Endodermal cell (in vitro differentiated cells): ENCODE results near the gene SLC66A3. TPM values are rescaled to one million over a fixed set of nuclear protein-coding genes. Genes with fewer than 3 reads are reported as not detected.

Experiments
- DNase-seq: peaks from one replicate; pipeline ENCODE4 v3.0.0-alpha.2; 2017
- H3K27ac ChIP-seq: 2 replicates; pipeline ENCODE4 v1.5.1; 2013; ENCODE audit warnings: mild to moderate bottlenecking, low read depth, low read length, moderate library complexity
- H3K27me3 ChIP-seq: 2 replicates; pipeline ENCODE4 v1.6.1; 2013; ENCODE audit warnings: mild to moderate bottlenecking, low read length, moderate library complexity; ENCODE audit not compliant: insufficient read depth, control insufficient read depth, poor library complexity, severe bottlenecking
- H3K36me3 ChIP-seq: 2 replicates; pipeline ENCODE4 v1.7.0; 2013; ENCODE audit warnings: mild to moderate bottlenecking, low read length, moderate library complexity; ENCODE audit not compliant: control insufficient read depth, insufficient read depth
- H3K4me1 ChIP-seq: one replicate; pipeline ENCODE4 v1.7.0; 2013; ENCODE audit warnings: low read length; ENCODE audit not compliant: control insufficient read depth, insufficient read depth
- H3K4me3 ChIP-seq: 2 replicates; pipeline ENCODE4 v1.5.1; 2013; ENCODE audit warnings: mild to moderate bottlenecking, low read length, moderate library complexity
- H3K9ac ChIP-seq: 2 replicates; pipeline ENCODE4 v1.6.1; 2013; ENCODE audit warnings: mild to moderate bottlenecking, low read length, moderate library complexity; ENCODE audit not compliant: poor library complexity, severe bottlenecking; ENCODE audit errors: extremely low read depth
- H3K9me3 ChIP-seq: 2 replicates; pipeline ENCODE4 v1.6.1; 2013; ENCODE audit warnings: mild to moderate bottlenecking, low read length, moderate library complexity; ENCODE audit not compliant: control insufficient read depth
- H3K27ac Mint-ChIP-seq: 2 replicates; pipeline ENCODE4 v1.8.0; 2020; ENCODE audit warnings: mixed read lengths
- H3K27me3 Mint-ChIP-seq: 2 replicates; pipeline ENCODE4 v1.8.0; 2021; ENCODE audit warnings: mild to moderate bottlenecking, mixed read lengths; ENCODE audit not compliant: insufficient read depth
- H3K36me3 Mint-ChIP-seq: 2 replicates; pipeline ENCODE4 v1.8.0; 2020; ENCODE audit warnings: low read depth, mixed read lengths
- H3K4me1 Mint-ChIP-seq: 2 replicates; pipeline ENCODE4 v1.8.0; 2020; ENCODE audit warnings: mixed read lengths
- H3K4me3 Mint-ChIP-seq: 2 replicates; pipeline ENCODE4 v1.8.0; 2020; ENCODE audit warnings: mild to moderate bottlenecking, moderate library complexity, mixed read lengths
- H3K9me3 Mint-ChIP-seq: 2 replicates; pipeline ENCODE4 v1.8.0; 2020; ENCODE audit warnings: mild to moderate bottlenecking, mixed read lengths
- CTCF ChIP-seq: fragments of 200-600 bp; sonication (generic); conservative IDR thresholded peaks from 2 replicates; pipeline ENCODE4 v1.5.0; 2021; ENCODE audit warnings: antibody characterized with exemption, mild to moderate bottlenecking
- WGBS, 2 experiments: methylation state at CpG; one replicate each; pipeline versions ENCODE4 v1.1.5 to v1.1.7; 2013; ENCODE audit warnings: missing lambda C conversion rate in 2 of 2, mixed read lengths in 1 of 2; ENCODE audit not compliant: insufficient coverage in 1 of 2, insufficient read length in 1 of 2; 5-methylcytosine and 5-hydroxymethylcytosine counted together
- total RNA-seq, 2 donors: library from RNA; stranded (reverse); fragmentation: NEBNext Ultra II Directional in 1 of 2; extraction: Animal tissue kit (Norgen Biotek cat#: 25700) in 1 of 2; gene quantifications; 2 replicates in 1 of 2; 3 replicates in 1 of 2; pipeline ENCODE4 v1.2.1, GENCODE V29; 2021

Gene SLC66A3
- total RNA-seq, 2 donors from 2014 or later, result 14.4 to 17.5 TPM

GRCh38 chr2:11134349-11134748 lies 20.9 kb upstream of the SLC66A3 start:
- 91 to 96% methylated on average over 3 to 5 of the region's 5 CpGs for WGBS, 2 experiments
- no peak overlapping the region for H3K4me3 Mint-ChIP-seq

GRCh38 chr2:11140492-11140891 lies 14.8 kb upstream of the SLC66A3 start:
- Mint-ChIP-seq H3K9me3 (peaks cover 5% of the 10 kb centered on the region), H3K27ac (no peak overlapping the region), H3K27me3 (peaks cover 6% of the 10 kb centered on the region), H3K4me1 (no peaks in the 10 kb centered on the region), H3K36me3 (no peaks in the 10 kb centered on the region), H3K4me3 (no peak overlapping the region)
- H3K4me1 ChIP-seq, result no peaks in the 10 kb centered on the region
- peaks cover 10% of the 10 kb centered on the region for H3K9me3 ChIP-seq
- H3K4me3 ChIP-seq, result no peak overlapping the region
- DNase-seq, result no peak
- 93 to 94% methylated on average over 4 of the region's 4 CpGs for WGBS, 2 experiments
- no peaks in the 10 kb centered on the region for H3K36me3 ChIP-seq
- no peak overlapping the region for H3K27ac ChIP-seq
- no peak overlapping the region for H3K9ac ChIP-seq
- TF ChIP-seq CTCF, result no peak
- no peaks in the 10 kb centered on the region for H3K27me3 ChIP-seq

More at GRCh38 chr2:11134349-11134748, 20.9 kb upstream of the SLC66A3 start:
- H3K9me3 Mint-ChIP-seq, result peaks cover 12% of the 10 kb centered on the region
- Histone ChIP-seq H3K4me1 (no peaks in the 10 kb centered on the region), H3K36me3 (no peaks in the 10 kb centered on the region), H3K27ac (no peak overlapping the region), H3K9ac (no peak overlapping the region), H3K9me3 (peaks cover 22% of the 10 kb centered on the region), H3K27me3 (no peaks in the 10 kb centered on the region), H3K4me3 (no peak overlapping the region)
- TF ChIP-seq CTCF, result no peak
- H3K4me1 Mint-ChIP-seq, result peaks cover 8% of the 10 kb centered on the region
- H3K36me3 Mint-ChIP-seq, result no peaks in the 10 kb centered on the region
- H3K27ac Mint-ChIP-seq, result no peak overlapping the region
- H3K27me3 Mint-ChIP-seq, result peaks cover 2% of the 10 kb centered on the region
- DNase-seq, result no peak

GRCh38 chr2:11141319-11141718 lies 13.9 kb upstream of the SLC66A3 start:
- H3K36me3 Mint-ChIP-seq, result no peaks in the 10 kb centered on the region

More at GRCh38 chr2:11141319-11141718, 13.9 kb upstream of the SLC66A3 start:
- Mint-ChIP-seq H3K4me1 (no peaks in the 10 kb centered on the region), H3K4me3 (no peak overlapping the region), H3K27ac (no peak overlapping the region), H3K9me3 (peaks cover 3% of the 10 kb centered on the region), H3K27me3 (peaks cover 6% of the 10 kb centered on the region)
- Histone ChIP-seq H3K9me3 (peaks cover 1% of the 10 kb centered on the region), H3K4me3 (no peak overlapping the region), H3K36me3 (no peaks in the 10 kb centered on the region), H3K4me1 (no peaks in the 10 kb centered on the region), H3K27me3 (no peaks in the 10 kb centered on the region), H3K9ac (no peak overlapping the region), H3K27ac (no peak overlapping the region)
- WGBS, 2 experiments, result 95 to 100% methylated on average over 1 to 4 of the region's 4 CpGs
- no peak for DNase-seq
- no peak for TF ChIP-seq CTCF
